Breast epithelium (tissue), 3 donors: ENCODE data around the gene FAM83E.
"Not testable (repeated sequence)": the region's sequence is repeated elsewhere in the genome, so short reads cannot be mapped to it uniquely, and the experiment has no call there.

ENCODE experiments used
- CTCF ChIP-seq, 3 donors: fragments of 450-650 bp; IDR thresholded peaks; one replicate each; pipeline ENCODE4 v1.5.1; 2016 to 2017; ENCODE audit warnings: antibody characterized with exemption in 3 of 3, mild to moderate bottlenecking in 3 of 3, moderate library complexity in 3 of 3
- POLR2AphosphoS5 ChIP-seq, 3 donors: sonication (generic); formaldehyde crosslinking; IDR thresholded peaks; one replicate each; pipeline ENCODE4 v1.6.1; 2017; ENCODE audit warnings: antibody characterized with exemption in 3 of 3

DNA sequence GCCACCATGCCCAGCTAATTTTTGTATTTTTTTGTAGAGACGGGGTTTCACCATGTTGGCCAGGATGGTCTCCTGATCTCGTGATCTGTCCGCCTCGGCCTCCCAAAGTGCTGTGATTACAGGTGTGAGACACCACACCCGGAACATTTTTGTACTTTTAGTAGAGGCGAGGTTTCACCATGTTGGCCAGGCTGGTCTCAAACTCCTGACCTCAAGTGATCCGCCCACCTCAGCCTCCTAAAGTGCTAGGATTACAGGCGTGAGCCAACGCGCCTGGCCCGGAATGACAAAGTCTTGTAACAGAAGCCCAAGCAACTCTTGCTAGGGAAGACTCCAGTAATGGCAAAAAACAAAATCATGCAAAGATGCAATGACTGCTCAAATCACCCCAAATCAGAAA lies 17.4 kb upstream of the FAM83E start:
- not testable (repeated sequence) for TF ChIP-seq CTCF, POLR2AphosphoS5 (IDR thresholded peaks at IDR 0.05)
